Activated CD8-positive, alpha-beta memory T cell treated with anti-CD3 and anti-CD28 coated beads, Interleukin-2, amount 10 ng/mL, durations not matched to agents 7 days and 5 days (primary cell): ENCODE data around the gene PGAP1. TPM values are rescaled to one million over a fixed set of nuclear protein-coding genes. Genes with fewer than 3 reads are reported as not detected.

ENCODE experiments used
- ATAC-seq: fragments of 150-1000 bp; cut with Tn5 transposase; one replicate; pipeline ENCODE4 v1.10.0; 2021; ENCODE audit warnings: moderate library complexity
- CTCF ChIA-PET: fragments of 350-600 bp; sonication (Branson Sonifier 250); formaldehyde crosslinking; loops from one replicate; lab custom pipeline; 2021; ENCODE audit warnings: antibody characterized with exemption; lab: Charles Lee
- DNase-seq: peaks from one replicate; pipeline ENCODE4 v3.0.0-alpha.2; 2020
- H3K27ac Mint-ChIP-seq: one replicate; pipeline ENCODE4 v1.8.0; 2021; ENCODE audit warnings: mild to moderate bottlenecking, mixed read lengths
- H3K27me3 Mint-ChIP-seq: one replicate; pipeline ENCODE4 v1.8.0; 2021; ENCODE audit warnings: mixed read lengths
- H3K36me3 Mint-ChIP-seq: one replicate; pipeline ENCODE4 v1.8.0; 2021; ENCODE audit warnings: mild to moderate bottlenecking, mixed read lengths
- H3K4me1 Mint-ChIP-seq: one replicate; pipeline ENCODE4 v1.8.0; 2021; ENCODE audit warnings: mixed read lengths
- H3K4me3 Mint-ChIP-seq: one replicate; pipeline ENCODE4 v1.8.0; 2021; ENCODE audit warnings: mild to moderate bottlenecking, moderate library complexity, mixed read lengths
- H3K9me3 Mint-ChIP-seq: one replicate; pipeline ENCODE4 v1.8.0; 2022; ENCODE audit warnings: low read depth, mixed read lengths
- total RNA-seq, 2 experiments: library from RNA; stranded (reverse); gene quantifications; one replicate each; pipeline ENCODE4 v1.2.3, GENCODE V29; 2021

Gene PGAP1
- total RNA-seq, 2 experiments from 2014 or later = 20.3 to 60.0 TPM

- Mint-ChIP-seq H3K27ac (peak overlapping the region; percentile 28), H3K9me3 (no peaks in the 10 kb centered on the region), H3K4me1 (peaks cover 28% of the 10 kb centered on the region), H3K27me3 (no peaks in the 10 kb centered on the region), H3K4me3 (no peak overlapping the region), H3K36me3 (peaks cover 48% of the 10 kb centered on the region)
- DNase-seq (no peak), ATAC-seq (no peak)
- CTCF ChIA-PET = interaction anchor here (1.0 kb wide), 1 partner anchor 258 kb away, joined by 3 read pairs; no protein-coding TSS in a partner anchor
Measured at GRCh38 chr2:196851088-196851487, 75.4 kb downstream of the PGAP1 start.

DNA sequence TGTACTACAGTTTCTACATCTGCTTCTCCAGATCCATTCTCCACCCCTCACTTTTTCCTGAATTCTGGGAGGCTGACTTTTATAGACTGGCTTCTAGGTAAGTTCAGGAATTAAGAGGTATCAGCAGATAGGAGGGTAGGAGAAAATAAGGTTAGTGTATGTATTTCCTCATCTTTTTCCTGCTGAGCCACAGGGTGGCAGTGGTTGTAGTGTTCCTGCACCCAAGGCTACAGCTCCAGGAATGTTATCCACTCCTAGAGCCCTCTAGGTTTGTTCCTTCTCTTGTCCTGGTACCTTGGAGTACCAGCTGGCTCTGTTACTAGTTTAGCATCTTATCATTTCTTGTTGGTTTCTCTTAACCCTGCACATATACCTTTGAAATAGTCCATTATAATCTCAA, 76.6 kb downstream of the PGAP1 start:
- DNase-seq (no peak), ATAC-seq (no peak)
- Mint-ChIP-seq H3K4me1 (peaks cover 32% of the 10 kb centered on the region), H3K36me3 (peaks cover 55% of the 10 kb centered on the region), H3K9me3 (no peaks in the 10 kb centered on the region), H3K4me3 (no peak overlapping the region), H3K27me3 (no peaks in the 10 kb centered on the region), H3K27ac (no peak overlapping the region)
- CTCF ChIA-PET = interaction anchor here (0.8 kb wide), 1 partner anchor 41 kb away, joined by 3 read pairs; no protein-coding TSS in a partner anchor

DNA sequence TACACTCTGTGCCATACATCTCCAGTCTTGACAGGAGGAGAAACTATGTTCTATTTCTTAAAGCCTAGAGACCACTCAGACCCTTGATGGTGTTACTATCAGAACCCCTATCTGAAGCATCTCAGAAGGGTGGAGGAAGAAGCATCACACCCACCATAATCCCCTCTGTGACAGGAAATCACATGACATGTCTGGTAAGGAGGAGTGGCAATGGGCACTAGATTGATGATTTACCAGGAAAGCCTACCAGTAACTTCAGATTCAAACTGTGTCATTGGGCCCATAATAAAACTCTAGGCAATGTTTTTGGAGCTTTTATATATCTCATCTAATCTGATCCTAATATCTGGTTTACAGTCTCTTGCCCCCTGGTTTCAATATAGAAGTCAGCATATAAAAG, 80.2 kb downstream of the PGAP1 start:
- H3K4me1 Mint-ChIP-seq = peaks cover 20% of the 10 kb centered on the region
- CTCF ChIA-PET = interaction anchor here (2.4 kb wide), 1 partner anchor 96 kb away, joined by 5 read pairs; no protein-coding TSS in a partner anchor
- no peaks in the 10 kb centered on the region for H3K27me3 Mint-ChIP-seq
- peaks cover 51% of the 10 kb centered on the region for H3K36me3 Mint-ChIP-seq
- H3K9me3 Mint-ChIP-seq = no peaks in the 10 kb centered on the region
- ATAC-seq = no peak
- peak overlapping the region; percentile 17 for H3K27ac Mint-ChIP-seq
- DNase-seq = no peak
- no peak overlapping the region for H3K4me3 Mint-ChIP-seq

GRCh38 chr2:196845371-196845770, 81.1 kb downstream of the PGAP1 start:
- DNase-seq (no peak), ATAC-seq (no peak)
- no peaks in the 10 kb centered on the region for H3K9me3 Mint-ChIP-seq
- H3K4me3 Mint-ChIP-seq = no peak overlapping the region
- H3K27me3 Mint-ChIP-seq = no peaks in the 10 kb centered on the region
- H3K36me3 Mint-ChIP-seq = peaks cover 52% of the 10 kb centered on the region
- H3K27ac Mint-ChIP-seq = no peak overlapping the region
- CTCF ChIA-PET = interaction anchor here (2.4 kb wide), 1 partner anchor 95 kb away, joined by 5 read pairs; no protein-coding TSS in a partner anchor
- peaks cover 15% of the 10 kb centered on the region for H3K4me1 Mint-ChIP-seq

- Mint-ChIP-seq H3K36me3 (peaks cover 42% of the 10 kb centered on the region), H3K9me3 (no peaks in the 10 kb centered on the region), H3K27me3 (no peaks in the 10 kb centered on the region), H3K4me1 (no peaks in the 10 kb centered on the region), H3K4me3 (no peak overlapping the region), H3K27ac (no peak overlapping the region)
- CTCF ChIA-PET = no interaction called here
- no peak for DNase-seq
- no peak for ATAC-seq
Measured at GRCh38 chr2:196840171-196840570, 86.3 kb downstream of the PGAP1 start.

DNA sequence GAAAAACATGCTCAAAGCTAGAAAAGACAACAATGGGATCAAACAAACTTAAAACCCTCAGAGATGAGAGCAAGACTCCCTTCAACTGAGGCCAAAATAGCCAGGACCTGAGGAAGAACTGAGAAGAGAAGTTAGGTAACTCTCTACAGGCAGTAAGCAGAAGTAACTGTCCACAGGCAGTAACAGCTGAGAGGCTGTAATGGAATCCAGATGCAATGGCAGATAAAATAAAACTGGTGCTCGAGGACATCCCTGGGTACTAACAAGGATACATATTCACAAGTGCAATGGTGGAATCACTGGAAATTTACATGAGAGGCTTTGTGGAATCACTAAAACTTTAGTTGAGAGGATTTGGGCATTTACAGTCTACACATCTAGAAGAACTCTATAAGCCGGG, 86.9 kb downstream of the PGAP1 start:
- ATAC-seq (no peak), DNase-seq (no peak)
- Mint-ChIP-seq H3K4me1 (no peaks in the 10 kb centered on the region), H3K27me3 (no peaks in the 10 kb centered on the region), H3K4me3 (no peak overlapping the region), H3K27ac (peak overlapping the region; percentile 0), H3K9me3 (no peaks in the 10 kb centered on the region), H3K36me3 (peaks cover 42% of the 10 kb centered on the region)
- CTCF ChIA-PET = no interaction called here

DNA sequence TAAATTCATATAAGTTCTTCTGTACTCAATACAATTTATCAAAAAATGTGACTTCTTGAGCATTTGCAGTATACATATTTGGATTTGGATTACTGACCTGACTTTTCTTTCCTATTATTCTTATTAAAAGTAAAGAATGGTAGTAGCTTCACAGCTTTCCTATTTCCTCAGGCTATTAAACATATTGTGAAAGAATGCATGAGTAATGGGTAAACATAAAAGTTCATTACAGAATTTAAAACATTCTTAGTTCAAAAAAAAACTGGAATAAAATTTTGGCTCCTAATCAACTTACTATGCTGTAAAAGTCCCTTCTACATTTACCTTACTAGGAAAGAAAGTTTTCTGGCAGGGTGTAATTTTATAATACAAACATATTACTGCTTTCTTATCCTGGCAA, 90.1 kb downstream of the PGAP1 start:
- H3K27me3 Mint-ChIP-seq = no peaks in the 10 kb centered on the region
- no peak for ATAC-seq

GRCh38 chr2:196830701-196831100, 95.8 kb downstream of the PGAP1 start:
- CTCF ChIA-PET = no interaction called here
- Mint-ChIP-seq H3K27ac (peak overlapping the region; percentile 32), H3K27me3 (no peaks in the 10 kb centered on the region), H3K4me3 (no peak overlapping the region), H3K9me3 (no peaks in the 10 kb centered on the region), H3K36me3 (peaks cover 21% of the 10 kb centered on the region), H3K4me1 (peaks cover 16% of the 10 kb centered on the region)
- DNase-seq (no peak), ATAC-seq (no peak)

More for the DNA sequence above, 90.1 kb downstream of the PGAP1 start:
- Mint-ChIP-seq H3K36me3 (peaks cover 47% of the 10 kb centered on the region), H3K4me3 (no peak overlapping the region), H3K27ac (no peak overlapping the region), H3K4me1 (no peaks in the 10 kb centered on the region), H3K9me3 (no peaks in the 10 kb centered on the region)
- CTCF ChIA-PET = no interaction called here
- DNase-seq = no peak

DNA sequence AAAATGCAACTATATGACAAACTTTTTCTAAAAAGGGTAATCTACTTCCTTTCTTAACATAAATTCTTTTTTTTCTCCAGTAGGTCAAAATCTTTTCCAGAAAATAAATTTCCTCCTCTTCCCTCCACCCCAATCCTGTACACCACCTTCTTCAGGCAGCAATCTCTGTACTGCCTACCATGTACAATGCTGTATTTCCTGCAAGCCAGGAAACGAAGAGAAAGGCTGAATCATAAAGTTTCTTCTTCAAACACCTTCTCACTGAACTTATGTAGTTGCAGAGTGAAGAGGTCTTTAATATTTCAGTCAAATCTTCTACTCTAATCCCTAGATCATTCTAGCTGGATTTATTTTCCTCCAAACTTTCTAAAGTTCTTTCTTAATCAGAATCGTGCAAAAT, 99.2 kb downstream of the PGAP1 start:
- ATAC-seq = no peak
- H3K27ac Mint-ChIP-seq = no peak overlapping the region
- CTCF ChIA-PET = interaction anchor here (1.2 kb wide), 1 partner anchor 28 kb away, joined by 3 read pairs; the partner anchor contains the start of gene GTF3C3

DNA sequence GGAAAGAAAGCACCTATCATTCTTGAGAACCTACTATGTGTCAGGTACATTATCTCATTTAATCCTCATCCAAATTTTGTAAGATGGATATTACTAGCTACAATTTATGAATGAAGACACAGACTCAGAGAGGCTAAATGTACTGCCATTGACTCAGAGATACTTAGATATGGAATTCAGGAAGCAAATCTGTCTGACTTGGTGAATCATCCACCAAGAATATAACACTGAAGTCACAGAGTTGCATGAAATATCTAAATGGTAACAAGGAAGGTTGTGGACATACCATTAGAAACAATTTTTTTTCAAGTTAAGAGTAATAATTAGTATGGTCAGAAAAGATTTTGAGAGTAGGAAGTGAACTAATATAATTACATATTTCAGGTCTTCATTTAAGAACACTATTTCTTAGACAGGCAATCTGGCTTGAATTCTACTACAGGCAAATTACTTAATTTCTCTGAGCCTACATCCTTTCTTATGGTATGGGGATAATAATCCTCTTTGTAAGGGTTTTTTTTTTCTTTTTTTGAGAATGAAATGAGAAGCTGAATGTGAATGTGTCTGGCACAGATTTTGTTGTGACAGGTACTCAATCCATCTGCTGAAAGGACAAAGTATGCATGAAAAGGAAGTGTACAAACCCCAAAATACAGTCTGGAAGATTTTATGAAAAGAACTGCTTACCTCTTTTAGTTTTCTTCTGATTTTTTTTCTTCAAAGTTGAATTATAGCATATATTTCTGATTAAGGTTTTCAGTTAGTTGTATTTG, 102.6 kb downstream of the PGAP1 start:
- no peak for DNase-seq
- H3K4me1 Mint-ChIP-seq = peaks cover 15% of the 10 kb centered on the region
- H3K4me3 Mint-ChIP-seq = no peak overlapping the region
- no peaks in the 10 kb centered on the region for H3K9me3 Mint-ChIP-seq
- H3K27me3 Mint-ChIP-seq = no peaks in the 10 kb centered on the region
- ATAC-seq = no peak
- CTCF ChIA-PET = no interaction called here
- no peak overlapping the region for H3K27ac Mint-ChIP-seq
- peaks cover 12% of the 10 kb centered on the region for H3K36me3 Mint-ChIP-seq

More for the DNA sequence above, 99.2 kb downstream of the PGAP1 start:
- DNase-seq = no peak
- H3K9me3 Mint-ChIP-seq = no peaks in the 10 kb centered on the region
- peaks cover 22% of the 10 kb centered on the region for H3K36me3 Mint-ChIP-seq
- peaks cover 16% of the 10 kb centered on the region for H3K4me1 Mint-ChIP-seq
- no peaks in the 10 kb centered on the region for H3K27me3 Mint-ChIP-seq
- no peak overlapping the region for H3K4me3 Mint-ChIP-seq

- H3K36me3 Mint-ChIP-seq = peaks cover 11% of the 10 kb centered on the region
- DNase-seq (no peak), ATAC-seq (no peak)
- H3K27ac Mint-ChIP-seq = no peak overlapping the region
- no peak overlapping the region for H3K4me3 Mint-ChIP-seq
- no peaks in the 10 kb centered on the region for H3K4me1 Mint-ChIP-seq
- peaks cover 3% of the 10 kb centered on the region for H3K9me3 Mint-ChIP-seq
- peaks cover 4% of the 10 kb centered on the region for H3K27me3 Mint-ChIP-seq
- CTCF ChIA-PET = no interaction called here
Measured at GRCh38 chr2:196821195-196821594, 105.3 kb downstream of the PGAP1 start.

DNA sequence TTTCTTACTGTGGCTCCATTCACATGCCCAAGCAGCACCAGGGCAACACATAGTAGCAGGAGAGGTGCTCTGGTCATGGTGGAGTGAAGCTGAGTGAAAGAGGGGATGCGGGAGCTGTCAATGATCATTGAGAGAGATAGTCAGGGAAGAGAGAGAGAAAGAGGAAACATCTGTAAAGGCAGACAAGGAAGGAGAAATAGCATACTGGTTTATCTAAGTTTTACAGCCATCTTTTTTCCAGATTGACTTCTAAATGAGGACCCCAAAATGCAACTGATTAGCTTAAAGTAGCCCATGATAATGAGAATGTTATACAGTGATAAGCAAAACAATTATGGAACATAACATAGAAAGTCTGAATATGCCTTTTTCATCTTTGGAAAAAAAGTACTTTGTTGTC, 117.2 kb downstream of the PGAP1 start, which contains the start of gene C2orf66:
Gene C2orf66, minus strand, starts transcription at position 96 of the 400 bp plus-strand sequence. Its CDS starts 19 bp downstream, at position 77.
- H3K9me3 Mint-ChIP-seq = peaks cover 2% of the 10 kb centered on the region
- H3K27ac Mint-ChIP-seq = no peak within 1 kb of the TSS
- H3K27me3 Mint-ChIP-seq = peaks cover 49% of the 10 kb centered on the region
- peaks cover 2% of the 10 kb centered on the region for H3K36me3 Mint-ChIP-seq
- no peak within 1 kb of the TSS for H3K4me3 Mint-ChIP-seq
- CTCF ChIA-PET = interaction anchor here (1.3 kb wide), 1 partner anchor 10 kb away, joined by 4 read pairs; the partner anchor contains the start of gene GTF3C3
- H3K4me1 Mint-ChIP-seq = no peaks in the 10 kb centered on the region
- ATAC-seq (no peak), DNase-seq (no peak)

GRCh38 chr2:196808083-196808665, 118.3 kb downstream of the PGAP1 start:
- DNase-seq = no peak
- peaks cover 45% of the 10 kb centered on the region for H3K27me3 Mint-ChIP-seq
- ATAC-seq = no peak
- H3K36me3 Mint-ChIP-seq = no peaks in the 10 kb centered on the region
- CTCF ChIA-PET = interaction anchor here (1.3 kb wide), 1 partner anchor 9 kb away, joined by 4 read pairs; the partner anchor contains the start of gene GTF3C3
- H3K9me3 Mint-ChIP-seq = no peaks in the 10 kb centered on the region
- H3K4me3 Mint-ChIP-seq = no peak overlapping the region
- H3K4me1 Mint-ChIP-seq = no peaks in the 10 kb centered on the region
- H3K27ac Mint-ChIP-seq = no peak overlapping the region
